Neuronal stem cell (in vitro differentiated cells): ENCODE data around the gene KLHL20. TPM values are rescaled to one million over a fixed set of nuclear protein-coding genes. Genes with fewer than 3 reads are reported as not detected.
"Not testable (repeated sequence)": the region's sequence is repeated elsewhere in the genome, so short reads cannot be mapped to it uniquely, and the experiment has no call there.

Source experiments
- DNase-seq: peaks from one replicate; pipeline ENCODE4 v3.0.0-alpha.2; 2013; ENCODE audit warnings: low spot score
- H2AFZ ChIP-seq: one replicate; pipeline ENCODE4 v1.6.1; 2013; ENCODE audit warnings: mild to moderate bottlenecking, low read length, inconsistent platforms
- H2AK5ac ChIP-seq: 2 replicates; pipeline ENCODE4 v1.6.1; 2013; ENCODE audit warnings: low read depth, mild to moderate bottlenecking, inconsistent platforms, low read length, moderate library complexity, mixed read lengths
- H2BK120ac ChIP-seq: 2 replicates; pipeline ENCODE4 v1.6.1; 2013; ENCODE audit warnings: low read depth, mild to moderate bottlenecking, inconsistent platforms, low read length, moderate library complexity, mixed read lengths
- H2BK12ac ChIP-seq: one replicate; pipeline ENCODE4 v1.6.1; 2013; ENCODE audit warnings: low read length, inconsistent platforms
- H2BK15ac ChIP-seq: 2 replicates; pipeline ENCODE4 v1.6.1; 2013; ENCODE audit warnings: mild to moderate bottlenecking, low read length, inconsistent platforms, mixed read lengths
- H2BK5ac ChIP-seq: one replicate; pipeline ENCODE4 v1.6.1; 2013; ENCODE audit warnings: inconsistent platforms, mild to moderate bottlenecking, low read length, moderate library complexity
- H3K14ac ChIP-seq: one replicate; pipeline ENCODE4 v1.6.1; 2013; ENCODE audit warnings: low read length, inconsistent platforms
- H3K18ac ChIP-seq: 2 replicates; pipeline ENCODE4 v1.6.1; 2013; ENCODE audit warnings: low read length, inconsistent platforms
- H3K23ac ChIP-seq: 2 replicates; pipeline ENCODE4 v1.6.1; 2013; ENCODE audit warnings: low read depth, mild to moderate bottlenecking, mixed read lengths, low read length, inconsistent platforms; ENCODE audit not compliant: poor library complexity
- H3K27ac ChIP-seq: replicated peaks from 3 replicates; pipeline ENCODE4 v1.5.1; 2013; ENCODE audit warnings: low read length, inconsistent platforms
- H3K27me3 ChIP-seq, 3 experiments: 2 replicates each; pipeline ENCODE4 v1.6.1; 2013; ENCODE audit warnings: low read length in 3 of 3, mild to moderate bottlenecking in 2 of 3, inconsistent platforms in 1 of 3, low read depth in 1 of 3, mixed read lengths in 1 of 3, moderate library complexity in 1 of 3; ENCODE audit not compliant: control insufficient read depth in 3 of 3, insufficient read depth in 3 of 3
- H3K36me3 ChIP-seq, 2 donors: replicated peaks in 1 of 2; 2 replicates each; pipeline ENCODE4 v1.6.1; 2013; ENCODE audit warnings: low read length in 2 of 2; ENCODE audit not compliant: control insufficient read depth in 2 of 2, insufficient read depth in 2 of 2
- H3K4ac ChIP-seq: 2 replicates; pipeline ENCODE4 v1.6.1; 2013; ENCODE audit warnings: inconsistent platforms, mild to moderate bottlenecking, low read length, moderate library complexity
- H3K4me1 ChIP-seq, 2 donors: 1 replicate in 1 of 2; 2 replicates in 1 of 2; pipeline ENCODE4 v1.6.1; 2013; ENCODE audit warnings: low read length in 2 of 2, low read depth in 1 of 2; ENCODE audit not compliant: control insufficient read depth in 2 of 2, insufficient read depth in 1 of 2
- H3K4me2 ChIP-seq: one replicate; pipeline ENCODE4 v1.6.1; 2013; ENCODE audit warnings: mild to moderate bottlenecking, low read length, inconsistent platforms; ENCODE audit not compliant: insufficient read depth, poor library complexity, severe bottlenecking
- H3K4me3 ChIP-seq, 2 donors: 2 replicates each; pipeline ENCODE4 v1.5.1; 2013; ENCODE audit warnings: low read length in 2 of 2, mild to moderate bottlenecking in 2 of 2, inconsistent platforms in 1 of 2, moderate library complexity in 1 of 2
- H3K79me1 ChIP-seq: one replicate; pipeline ENCODE4 v1.6.1; 2013; ENCODE audit warnings: low read depth, mild to moderate bottlenecking, inconsistent platforms, low read length, moderate library complexity
- H3K9ac ChIP-seq: one replicate; pipeline ENCODE4 v1.6.1; 2013; ENCODE audit warnings: mild to moderate bottlenecking, low read depth, low read length, inconsistent platforms; ENCODE audit not compliant: poor library complexity
- H3K9me3 ChIP-seq, 2 donors: replicated peaks in 1 of 2; 2 replicates each; pipeline versions ENCODE3 to v1.6.1; 2013; ENCODE audit warnings: low read length in 2 of 2, mild to moderate bottlenecking in 2 of 2, inconsistent platforms in 1 of 2, low read depth in 1 of 2, mixed read lengths in 1 of 2, moderate library complexity in 1 of 2; ENCODE audit not compliant: control insufficient read depth in 2 of 2, insufficient read depth in 1 of 2
- H4K8ac ChIP-seq: one replicate; pipeline ENCODE4 v1.6.1; 2013; ENCODE audit warnings: low read depth, mild to moderate bottlenecking, inconsistent platforms, low read length, moderate library complexity
- H4K91ac ChIP-seq: one replicate; pipeline ENCODE4 v1.6.1; 2013; ENCODE audit warnings: low read length, low read depth, mild to moderate bottlenecking, inconsistent platforms; ENCODE audit not compliant: poor library complexity
- WGBS, 2 donors: extraction: QIAGEN DNeasy Blood & Tissue Kit; methylation state at CpG; one replicate each; pipeline ENCODE4 v1.1.7; 2013; ENCODE audit warnings: missing lambda C conversion rate in 2 of 2, mixed read lengths in 1 of 2; ENCODE audit not compliant: insufficient read length in 2 of 2, insufficient replicate concordance in 1 of 2; ENCODE audit errors: extremely low coverage in 2 of 2; 5-methylcytosine and 5-hydroxymethylcytosine counted together
- polyA plus RNA-seq, 2 experiments: library from polyadenylated mRNA; stranded (reverse); fragments of 200-250 nt; gene quantifications; one replicate each; pipeline ENCODE4 v1.2.3, GENCODE V29; 2013

KLHL20 gene
- 14.1 TPM for polyA plus RNA-seq (2013, experiment 1 of 2)
- 14.2 TPM for polyA plus RNA-seq (2013, experiment 2 of 2)

DNA sequence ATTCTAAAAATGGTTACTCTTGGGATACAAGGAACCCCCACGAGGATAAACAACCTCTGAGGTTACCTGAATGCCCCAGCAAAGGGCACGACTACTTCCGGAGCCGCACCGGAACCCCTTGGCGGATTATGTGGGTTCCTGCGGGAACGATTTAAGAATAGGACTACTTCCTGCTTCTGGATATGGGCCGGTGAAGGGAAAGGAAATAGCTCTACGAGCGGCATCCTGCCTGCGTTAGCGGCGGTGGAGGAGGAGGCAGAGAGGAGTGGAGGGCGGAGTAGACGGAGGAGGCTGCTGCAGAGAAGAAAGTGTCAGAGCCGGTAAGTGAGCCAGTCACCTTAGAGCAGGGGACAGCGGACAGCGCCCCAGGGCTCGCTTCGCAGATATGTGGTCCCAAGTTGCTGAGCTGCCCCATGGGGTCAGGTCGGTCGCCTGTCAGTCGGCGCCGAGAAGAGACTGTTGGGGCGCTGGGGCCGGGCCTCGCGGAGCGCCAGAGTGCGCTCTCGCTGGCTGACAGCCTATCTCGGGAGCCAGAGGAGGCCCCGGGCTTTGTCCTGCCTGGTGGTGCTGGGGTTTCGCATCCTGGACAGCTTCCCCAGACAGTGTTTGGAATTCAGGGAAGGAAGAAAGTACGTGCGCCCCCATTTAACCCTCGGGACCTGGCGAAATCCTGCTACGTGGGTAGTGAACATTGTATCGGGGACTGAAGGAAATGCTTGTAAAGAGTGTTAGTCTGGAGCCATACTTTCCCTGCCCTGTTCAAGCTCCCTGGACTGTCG lies at the start of gene KLHL20:
TSS of gene KLHL20 (plus strand) at position 223 of the 779 bp plus-strand sequence. CDS start 1,063 bp downstream, outside the sequence.
- Histone ChIP-seq H3K9ac (peak within 1 kb of the TSS; percentile 87), H4K8ac (no peak within 1 kb of the TSS), H4K91ac (no peak within 1 kb of the TSS), H3K4me3 (peak within 1 kb of the TSS; percentile 75 to 91), H3K14ac (no peak within 1 kb of the TSS), H2BK5ac (peak within 1 kb of the TSS; percentile 57), H2BK15ac (no peak within 1 kb of the TSS), H3K79me1 (no peaks in the 10 kb centered on the region), H3K4ac (no peak within 1 kb of the TSS), H3K23ac (peak within 1 kb of the TSS; percentile 70), H3K9me3 (no peaks in the 10 kb centered on the region), H3K36me3 (peaks cover 0 to 4% of the 10 kb centered on the region in 2 donors), H3K4me1 (peaks cover 0 to 3% of the 10 kb centered on the region in 2 donors), H2BK12ac (no peak within 1 kb of the TSS), H2AFZ (peak within 1 kb of the TSS; percentile 90), H3K27me3 (no peaks in the 10 kb centered on the region), H3K27ac (peak within 1 kb of the TSS; percentile 81), H3K4me2 (peak within 1 kb of the TSS; percentile 58), H3K18ac (peak within 1 kb of the TSS; percentile 89), H2AK5ac (no peak within 1 kb of the TSS), H2BK120ac (no peak within 1 kb of the TSS)
- WGBS, 2 donors: no CpG with 5 or more reads among the region's 43 CpGs
- DNase-seq: peak; percentile 80

DNA sequence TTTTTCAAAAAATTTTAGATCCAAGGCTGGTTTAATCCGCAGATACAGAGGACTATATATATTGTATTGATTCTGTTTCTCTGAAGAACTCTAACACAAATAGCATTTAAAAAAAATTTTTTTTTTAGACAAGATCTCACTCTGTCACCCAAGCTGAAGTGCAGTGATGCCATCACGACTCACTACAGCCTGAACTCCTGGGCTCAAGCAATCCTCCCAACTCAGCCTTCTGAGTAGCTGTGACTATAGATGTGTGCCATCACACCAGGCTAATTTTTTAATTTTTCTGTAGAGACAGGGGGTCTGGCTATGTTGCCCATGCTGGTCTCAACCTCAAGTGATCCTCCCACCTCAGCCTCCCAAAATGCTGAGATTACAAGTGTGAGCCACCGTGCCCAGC lies 48.1 kb upstream of the KLHL20 start:
- H3K27me3 ChIP-seq: no peaks in the 10 kb centered on the region
- no peak overlapping the region for H2AK5ac ChIP-seq
- H2BK15ac ChIP-seq: no peak overlapping the region
- no peaks in the 10 kb centered on the region for H3K36me3 ChIP-seq
- no peaks in the 10 kb centered on the region for H3K79me1 ChIP-seq
- H3K23ac ChIP-seq: no peak overlapping the region
- H4K91ac ChIP-seq: no peak overlapping the region
- H4K8ac ChIP-seq: no peak overlapping the region
- DNase-seq: no peak
- no peak overlapping the region for H3K4ac ChIP-seq
- no peak overlapping the region for H3K9ac ChIP-seq
- H3K4me1 ChIP-seq: peaks cover 4 to 6% of the 10 kb centered on the region in 2 donors
- no peak overlapping the region for H3K14ac ChIP-seq
- no peak overlapping the region for H3K4me2 ChIP-seq
- no peak overlapping the region for H2BK5ac ChIP-seq
- H3K4me3 ChIP-seq: no peak overlapping the region
- no peaks in the 10 kb centered on the region for H3K9me3 ChIP-seq
- WGBS, 2 donors: no CpG with 5 or more reads among the region's 3 CpGs
- H2BK120ac ChIP-seq: no peak overlapping the region
- no peak overlapping the region for H2AFZ ChIP-seq
- no peak overlapping the region for H2BK12ac ChIP-seq
- no peak overlapping the region for H3K27ac ChIP-seq
- no peak overlapping the region for H3K18ac ChIP-seq

DNA sequence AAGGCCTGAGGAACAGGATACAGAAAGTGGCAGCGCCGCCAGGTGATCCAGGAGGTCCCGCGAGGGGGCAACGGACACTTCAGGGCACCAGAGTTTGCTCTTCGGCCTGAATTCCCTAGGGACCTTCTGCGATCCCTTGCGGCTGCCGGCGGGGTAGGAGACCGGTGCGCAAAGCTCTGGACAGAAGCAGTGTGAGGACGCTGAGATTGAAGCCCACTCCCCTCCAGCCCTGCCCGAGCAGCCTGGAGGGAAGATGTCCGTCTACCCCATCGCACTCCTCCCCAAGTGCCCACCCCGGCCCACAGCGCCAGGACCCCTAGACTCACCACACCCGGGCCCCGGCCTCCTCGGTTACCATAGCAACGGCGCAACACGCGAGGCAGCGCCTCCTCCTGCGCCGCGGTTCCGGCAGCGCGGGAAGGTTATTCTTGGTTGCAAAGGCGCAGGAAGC lies 45.3 kb upstream of the KLHL20 start, which contains the start of gene ANKRD45:
TSS of gene ANKRD45 (minus strand) at position 361 of the 451 bp plus-strand sequence. CDS start 10,433 bp downstream, outside the sequence.
- Histone ChIP-seq H3K23ac (no peak within 1 kb of the TSS), H4K91ac (no peak within 1 kb of the TSS), H3K36me3 (no peaks in the 10 kb centered on the region), H3K27me3 (no peaks in the 10 kb centered on the region), H3K4me1 (peaks cover 4 to 6% of the 10 kb centered on the region in 2 donors), H2BK12ac (no peak within 1 kb of the TSS), H4K8ac (no peak within 1 kb of the TSS), H3K79me1 (no peaks in the 10 kb centered on the region), H3K4ac (no peak within 1 kb of the TSS), H3K27ac (no peak within 1 kb of the TSS), H2AK5ac (no peak within 1 kb of the TSS), H3K4me2 (peak within 1 kb of the TSS; percentile 78), H3K9ac (peak within 1 kb of the TSS; percentile 89), H3K9me3 (no peaks in the 10 kb centered on the region), H2BK5ac (peak within 1 kb of the TSS; percentile 27), H3K14ac (peak within 1 kb of the TSS; percentile 27), H3K18ac (peak within 1 kb of the TSS; percentile 93), H3K4me3 (peak within 1 kb of the TSS; percentile 62 to 82), H2AFZ (peak within 1 kb of the TSS; percentile 91), H2BK120ac (no peak within 1 kb of the TSS), H2BK15ac (peak within 1 kb of the TSS; percentile 39)
- peak; percentile 76 for DNase-seq
- no CpG with 5 or more reads among the region's 33 CpGs for WGBS, 2 donors

DNA sequence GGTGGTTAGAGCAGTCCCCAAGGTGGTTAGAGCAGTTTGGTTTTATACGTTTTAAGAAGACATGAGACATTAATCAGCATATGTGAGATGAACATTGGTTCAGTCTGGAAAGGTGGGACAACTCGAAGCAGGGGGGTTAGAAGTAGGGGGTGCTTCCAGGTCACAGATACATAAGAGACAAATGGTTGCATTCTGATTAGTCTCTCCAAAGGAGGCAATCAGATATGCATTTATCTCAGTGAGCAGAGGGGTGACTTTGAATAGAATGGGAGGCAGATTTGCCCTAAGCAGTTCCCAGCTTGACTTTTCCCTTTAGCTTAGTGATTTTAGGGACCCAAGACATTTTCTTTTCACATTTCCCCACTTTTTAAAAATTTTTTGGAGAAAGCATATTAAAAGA lies 40.3 kb upstream of the KLHL20 start:
- H4K91ac ChIP-seq, H3K27ac ChIP-seq, H3K79me1 ChIP-seq, H2BK12ac ChIP-seq, H3K9me3 ChIP-seq, H3K14ac ChIP-seq, H3K4me3 ChIP-seq, H2BK120ac ChIP-seq, H2AFZ ChIP-seq, H4K8ac ChIP-seq, H2BK5ac ChIP-seq, H3K4me1 ChIP-seq, H2AK5ac ChIP-seq, H3K4ac ChIP-seq, H3K23ac ChIP-seq, H3K36me3 ChIP-seq, H2BK15ac ChIP-seq, H3K4me2 ChIP-seq, H3K9ac ChIP-seq, H3K27me3 ChIP-seq, H3K18ac ChIP-seq, DNase-seq: not testable (repeated sequence)
- WGBS, 2 donors: no CpG with 5 or more reads among the region's 2 CpGs
